ENCODE results near the gene CAPS. TPM values are rescaled to one million over a fixed set of nuclear protein-coding genes. Genes with fewer than 3 reads are reported as not detected.
A peak's percentile ranks its signal among the peaks of the same experiment; 100 is the strongest.

CAPS gene
- total RNA-seq, 1 experiment from 2014 or later = 32.0 TPM

GRCh38 chr19:5903056-5903623 is 10.9 kb upstream of the CAPS start:
- no TSS peak for BruUV-seq (replicated peaks)
- Histone ChIP-seq H4K20me1 (ENCODE audit: insufficient read depth) (peaks cover 15% of the 10 kb centered on the region; the same call in 1 of the 2 replicates), H3K36me3 (ENCODE audit: low read depth) (no peaks in the 10 kb centered on the region), H3K79me2 (ENCODE audit: low read depth) (peaks cover 39% of the 10 kb centered on the region), H3K9me3 (ENCODE audit: insufficient read depth, low read depth) (no peaks in the 10 kb centered on the region), H3K4me3 (peak overlapping the region; percentile 97), H3K27me3 (ENCODE audit: insufficient read depth, low read depth) (no peaks in the 10 kb centered on the region), H3K4me2 (peak overlapping the region; percentile 79), H3K9me2 (ENCODE audit: insufficient read depth) (no peaks in the 10 kb centered on the region), H2AFZ (peak overlapping the region; percentile 90), H3F3A (ENCODE audit: insufficient read depth, low read depth) (no peaks in the 10 kb centered on the region), H3K27ac (peak overlapping the region; percentile 89), H3K4me1 (replicated peaks; ENCODE audit: insufficient read depth) (peaks cover 7% of the 10 kb centered on the region; the same call in 1 of the 2 replicates)
- no peak for DNase-seq
- intact Hi-C loops (cut with micrococcal nuclease; ENCODE audit: unreplicated experiment) = no loop called here
- ChIA-PET POLR2A (ENCODE audit: unreplicated experiment) (interaction anchor here (0.6 kb wide), 1 partner anchor 53 kb away, joined by 11 read pairs; no protein-coding TSS in a partner anchor), CTCF (interaction anchor here (0.6 to 1.9 kb wide), 4 partner anchors 18 to 304 kb away, joined by 4 to 13 read pairs (median 10); no protein-coding TSS in a partner anchor)
- TF ChIP-seq EZH2 (IDR thresholded peaks at IDR 0.05; ENCODE audit: low read depth) (no peak), CTCF (conservative IDR thresholded peaks at IDR 0.05) (no peak)

- peak within 1 kb of the TSS; percentile 79 for H3K4me2 ChIP-seq
- ChIA-PET CTCF (interaction anchor here (0.6 to 1.9 kb wide), 4 partner anchors 18 to 214 kb away, joined by 4 to 13 read pairs (median 7); no protein-coding TSS in a partner anchor), POLR2A (ENCODE audit: unreplicated experiment) (interaction anchor here (0.6 to 1.0 kb wide), 3 partner anchors 76 to 489 kb away, joined by 3 to 18 read pairs (median 3); partner anchors contain the start of gene GTF2F1)
- intact Hi-C loops (cut with micrococcal nuclease; ENCODE audit: unreplicated experiment) = loop anchor here (1.0 to 2.0 kb wide), 2 partner anchors 11 to 53 kb away; partner anchors contain the start of genes CAPS and FUT3
- H3K9me3 ChIP-seq (ENCODE audit: insufficient read depth, low read depth) = no peaks in the 10 kb centered on the region
- no TSS peak for BruUV-seq (replicated peaks)
- DNase-seq = peak in 1 of 2 experiments; percentile 88
- H4K20me1 ChIP-seq (ENCODE audit: insufficient read depth) = peaks cover 15% of the 10 kb centered on the region; the same call in 1 of the 2 replicates
- peak within 1 kb of the TSS; percentile 90 for H2AFZ ChIP-seq
- H3K4me3 ChIP-seq = peak within 1 kb of the TSS; percentile 97
- H3K9me2 ChIP-seq (ENCODE audit: insufficient read depth) = no peaks in the 10 kb centered on the region
- peaks cover 7% of the 10 kb centered on the region; the same call in 1 of the 2 replicates for H3K4me1 ChIP-seq (replicated peaks; ENCODE audit: insufficient read depth)
- H3K79me2 ChIP-seq (ENCODE audit: low read depth) = peaks cover 39% of the 10 kb centered on the region
- no peaks in the 10 kb centered on the region for H3F3A ChIP-seq (ENCODE audit: insufficient read depth, low read depth)
- peak within 1 kb of the TSS; percentile 89 for H3K27ac ChIP-seq
- no peaks in the 10 kb centered on the region for H3K27me3 ChIP-seq (ENCODE audit: insufficient read depth, low read depth)
- no peak for TF ChIP-seq EZH2 (IDR thresholded peaks at IDR 0.05; ENCODE audit: low read depth)
- TF ChIP-seq CTCF (conservative IDR thresholded peaks at IDR 0.05) = no peak
- H3K36me3 ChIP-seq (ENCODE audit: low read depth) = no peaks in the 10 kb centered on the region
Measured at GRCh38 chr19:5903624-5904351, 10.3 kb upstream of the CAPS start, which contains the start of gene NDUFA11. Gene NDUFA11 (minus strand): TSS chr19:5903790. CDS start chr19:5903708, 82 bp downstream.
